ENCODE results near the gene NEK4. TPM values are rescaled to one million over a fixed set of nuclear protein-coding genes. Genes with fewer than 3 reads are reported as not detected.
A peak's percentile ranks its signal among the peaks of the same experiment; 100 is the strongest.

The NEK4 gene
- total and polyA plus RNA-seq, 10 of the 15 experiments (the other 5 are each of a cell fraction or from before 2014, with no cell fraction given) = 7.0 to 29.1 (median 16.4) TPM

- peak overlapping the region; percentile 75 for H3K27ac ChIP-seq (ENCODE audit: control insufficient read depth, insufficient read depth)
- peaks cover 29% of the 10 kb centered on the region for H3K4me1 ChIP-seq (ENCODE audit: control insufficient read depth, insufficient read depth, low read length)
- peak overlapping the region; percentile 91 for H3K9ac ChIP-seq (ENCODE audit: control insufficient read depth, insufficient read depth, low read length)
- DNase-seq (ENCODE audit: low read depth, low spot score) (no peak), ATAC-seq (no peak), FAIRE-seq (no peak)
- BruUV-seq (replicated peaks) = no TSS peak
- RAD21 ChIA-PET (ENCODE audit: unreplicated experiment) = interaction anchor here (1.0 to 2.2 kb wide), 2 partner anchors 8 to 66 kb away, joined by 5 to 8 read pairs; partner anchors contain the start of gene NEK4
- H4K20me1 ChIP-seq (ENCODE audit: control insufficient read depth, insufficient read depth) = no peaks in the 10 kb centered on the region
- intact Hi-C loops (cut with micrococcal nuclease; ENCODE audit: unreplicated experiment) (loop anchor here (2.0 to 10.0 kb wide), 2 partner anchors 19 to 339 kb away; partner anchors contain the start of genes GNL3 and SFMBT1), in situ Hi-C loops (cut with MboI) (no loop called here)
- CTCF ChIA-PET = no interaction called here
- peak overlapping the region; percentile 90 for H3K4me3 ChIP-seq
- H3K79me2 ChIP-seq (ENCODE audit: control insufficient read depth, insufficient read depth, low read length) = peaks cover 62% of the 10 kb centered on the region
- H3K27me3 ChIP-seq (replicated peaks in 1 of 2; ENCODE audit: control insufficient read depth in 2 of 2, insufficient read depth in 2 of 2, low read length in 1 of 2) = no peaks in the 10 kb centered on the region
- H3K36me3 ChIP-seq (ENCODE audit: control insufficient read depth in 2 of 2, insufficient read depth in 2 of 2, low read length in 1 of 2) = peaks cover 3 to 14% of the 10 kb centered on the region in 2 experiments; a peak in 3 of 4 replicates
- under 1% methylated on average over 25 of the region's 25 CpGs for WGBS (ENCODE audit: insufficient coverage, insufficient replicate concordance, low lambda C conversion rate, missing lambda C conversion rate)
- H3K9me3 ChIP-seq (replicated peaks; ENCODE audit: control insufficient read depth, insufficient read depth, low read length) = no peaks in the 10 kb centered on the region
- peak overlapping the region; percentile 100 for H2AFZ ChIP-seq (ENCODE audit: control insufficient read depth, low read depth, low read length)
- POLR2A ChIA-PET = interaction anchor here (0.6 to 4.1 kb wide), 7 partner anchors 8 to 371 kb away, joined by 3 to 25 read pairs (median 3); partner anchors contain the start of gene GNL3
- TF ChIP-seq ZNF592 (IDR thresholded peaks at IDR 0.05) = no peak
- TF ChIP-seq SMARCA5 (IDR thresholded peaks at IDR 0.05) = 0 out of 2 replicates have a peak, but pooled peaks have one; percentile 36
- SMC1A ChIA-PET (ENCODE audit: uncharacterized antibody, unreplicated experiment) = interaction anchor here (1.6 to 3.4 kb wide), 3 partner anchors 8 to 17 kb away, joined by 4 to 17 read pairs (median 5); no protein-coding TSS in a partner anchor
- H3K4me2 ChIP-seq (ENCODE audit: control insufficient read depth, insufficient read depth) = peak overlapping the region; percentile 92
Observed at GRCh38 chr3:52705438-52705687, 65.4 kb downstream of the NEK4 start.

Measured in GM12878 (cell line).